ENCODE results near the gene TRAPPC13.

The TRAPPC13 gene

DNA sequence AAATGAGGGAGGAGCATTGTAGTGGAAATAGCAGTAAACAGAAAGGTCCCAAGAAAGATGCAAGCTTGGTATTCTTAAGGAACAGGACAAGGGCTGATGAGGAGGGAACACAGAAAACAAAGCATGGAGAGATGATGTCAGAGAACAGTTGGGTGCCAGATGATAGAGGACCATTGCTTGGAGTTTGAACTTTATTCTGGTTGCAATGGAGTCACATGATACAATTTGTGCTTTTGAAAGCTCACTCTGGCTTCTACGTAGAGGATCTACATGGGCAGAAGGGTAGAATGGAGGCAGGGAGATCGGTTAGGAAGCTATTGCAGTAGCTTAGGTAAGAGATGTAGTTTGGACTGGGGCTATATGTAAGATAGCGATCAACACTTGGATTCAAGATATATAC lies 57.3 kb downstream of the TRAPPC13 start:
- no peak for DNase-seq (ENCODE audit: low read depth)

DNA sequence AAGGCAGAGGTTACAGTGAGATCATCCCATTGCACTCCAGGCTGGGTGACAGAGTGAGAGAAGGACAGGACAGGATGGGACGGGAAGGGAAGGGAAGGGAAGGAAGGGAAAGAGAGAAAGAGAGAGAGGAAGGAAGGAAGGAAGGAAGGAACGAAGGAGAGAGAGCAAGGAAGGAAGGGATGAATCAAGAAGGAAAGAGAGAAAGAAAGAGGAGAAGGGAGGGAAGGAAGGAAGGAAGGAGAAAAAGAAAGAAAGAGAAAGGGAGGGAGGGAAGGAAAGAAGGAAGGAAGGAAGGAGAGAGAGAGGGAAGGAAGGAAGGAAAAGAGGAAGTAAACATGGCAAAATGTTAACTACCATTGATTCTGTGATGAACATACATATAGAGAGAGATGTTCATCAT lies 68.3 kb downstream of the TRAPPC13 start:
- DNase-seq (ENCODE audit: low read depth): no peak

DNA sequence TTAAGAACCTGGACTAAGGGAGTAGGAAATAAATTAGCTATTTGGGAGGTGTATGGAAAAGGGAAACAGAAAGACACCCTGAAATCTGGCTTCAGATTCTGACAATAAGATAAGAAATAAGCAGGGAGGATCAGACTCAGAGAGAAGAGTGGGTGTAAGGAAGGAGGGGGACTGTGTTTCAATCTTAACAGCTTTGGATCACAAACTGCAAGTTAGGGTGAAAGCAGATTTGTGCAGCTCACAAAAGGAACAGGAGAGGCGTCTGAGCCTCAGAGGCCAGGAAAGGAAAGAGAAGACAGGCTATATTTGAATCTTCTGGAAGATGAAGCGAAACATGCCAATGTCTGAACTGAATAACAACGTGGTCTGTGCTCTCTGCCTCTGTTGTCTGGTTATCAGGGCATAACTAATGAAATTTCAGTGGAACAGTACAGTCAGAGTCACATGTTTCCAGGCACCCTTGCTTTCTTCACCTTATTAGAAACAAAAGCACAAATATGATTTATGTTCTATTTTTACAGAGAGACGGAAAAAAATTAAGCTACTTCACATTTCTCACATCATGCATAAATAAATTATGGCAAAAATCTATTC lies 70.4 kb downstream of the TRAPPC13 start:
- no peak for DNase-seq (ENCODE audit: low read depth)

DNA sequence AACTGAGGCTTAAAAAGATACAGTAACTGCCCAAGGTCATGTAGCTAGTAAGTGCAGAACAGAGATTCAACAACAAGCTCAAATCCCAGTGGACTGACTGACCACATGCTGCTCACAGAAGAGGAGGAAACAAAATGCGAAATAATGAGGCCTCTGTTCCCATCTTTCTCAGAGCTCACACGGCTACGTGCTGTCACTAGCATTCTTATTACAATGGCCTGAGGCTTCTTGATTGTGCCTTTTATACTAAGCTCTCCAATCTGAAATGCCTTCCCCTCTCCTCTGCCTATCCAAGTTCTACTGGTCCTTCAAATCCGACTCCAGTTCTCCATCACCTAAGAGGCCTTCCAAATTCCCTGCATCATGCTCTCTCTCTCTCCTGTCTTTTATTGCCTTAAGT lies 71.1 kb downstream of the TRAPPC13 start:
- no peak for DNase-seq (ENCODE audit: low read depth)

DNA sequence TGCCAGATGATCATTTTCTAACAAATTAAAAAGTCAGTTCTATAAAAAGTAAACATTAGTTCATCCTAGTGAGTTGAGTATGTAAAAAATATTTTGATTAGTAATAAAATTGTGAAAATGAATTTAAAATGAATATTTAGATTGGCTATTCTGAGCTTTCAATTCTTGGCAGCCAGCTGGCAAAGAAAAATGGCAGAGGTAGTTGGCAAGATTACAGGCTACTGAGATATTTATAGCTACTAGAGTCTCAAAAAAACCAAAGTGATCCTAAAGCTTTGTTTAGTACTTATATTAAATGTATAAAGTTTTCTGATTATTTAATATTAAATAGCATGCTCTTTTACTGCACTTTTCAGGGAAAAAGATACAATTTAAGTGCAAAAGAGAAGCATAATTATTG lies 72.1 kb downstream of the TRAPPC13 start:
- DNase-seq (ENCODE audit: low read depth): no peak

DNA sequence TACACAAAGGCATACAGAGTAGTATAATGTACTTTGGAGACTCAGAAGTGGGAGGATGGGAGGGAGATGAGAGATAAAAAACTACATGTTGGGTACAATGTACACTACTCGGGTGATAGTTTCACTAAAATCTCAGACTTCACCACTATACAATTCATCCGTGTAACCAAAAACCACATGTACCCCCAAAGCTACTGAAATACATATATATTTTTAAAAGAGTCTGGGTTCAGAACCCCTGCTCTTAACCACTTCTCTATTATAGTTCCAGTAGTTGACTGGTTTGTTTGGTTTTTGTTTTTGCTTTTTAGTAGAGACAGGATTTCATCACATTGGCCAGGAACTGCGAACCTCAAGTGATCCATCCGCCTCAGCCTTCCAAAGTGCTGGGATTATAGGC lies 74.5 kb downstream of the TRAPPC13 start:
- DNase-seq (ENCODE audit: low read depth): no peak

DNA sequence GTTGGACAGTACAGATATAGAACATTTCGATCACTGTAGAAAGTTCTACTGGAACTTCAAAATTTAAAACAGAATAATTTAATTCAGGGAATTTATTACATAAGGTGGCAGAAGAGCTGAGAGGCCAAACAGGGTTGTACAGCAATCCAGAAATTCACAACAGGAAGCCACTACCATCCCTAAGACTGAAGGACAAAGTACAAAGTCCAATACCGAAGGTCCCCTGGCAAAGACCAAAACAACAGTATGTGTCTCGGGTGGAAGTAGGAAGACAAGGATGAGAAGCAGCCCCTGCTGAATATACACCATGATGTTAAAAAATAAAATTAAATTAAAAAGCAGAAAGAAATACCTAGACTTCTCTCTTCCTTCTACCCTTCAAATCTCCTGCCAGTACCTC lies 77.2 kb downstream of the TRAPPC13 start:
- DNase-seq (ENCODE audit: low read depth): no peak

DNA sequence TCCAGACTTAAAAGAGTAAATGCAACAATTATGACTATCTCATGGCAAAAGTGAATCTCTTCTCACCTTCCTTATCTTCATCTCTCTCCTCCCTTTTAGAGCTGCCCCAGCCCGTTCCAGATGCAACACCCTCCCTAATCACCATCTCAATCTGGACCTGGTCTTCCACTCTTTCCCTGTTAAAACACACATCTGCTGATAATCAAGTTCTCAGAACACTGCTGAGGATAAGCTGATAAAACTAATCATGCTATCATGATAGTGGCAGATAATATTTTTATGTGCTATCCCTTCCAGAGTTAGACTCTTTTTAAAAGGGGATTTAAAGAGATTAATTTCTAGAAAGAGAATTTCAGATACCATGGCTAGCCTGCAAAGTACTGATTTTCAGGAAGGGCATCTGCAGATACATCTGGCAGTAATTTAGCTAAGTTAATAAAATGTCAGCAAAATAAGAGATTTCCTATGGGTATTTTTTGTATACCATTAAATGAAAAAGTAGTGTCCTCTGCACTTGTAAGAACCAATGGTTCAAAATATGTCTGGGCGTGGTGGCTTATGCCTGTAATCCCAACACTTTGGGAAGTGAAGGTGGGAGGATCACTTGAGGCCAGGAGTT lies 79.9 kb downstream of the TRAPPC13 start:
- no peak for DNase-seq (ENCODE audit: low read depth)

DNA sequence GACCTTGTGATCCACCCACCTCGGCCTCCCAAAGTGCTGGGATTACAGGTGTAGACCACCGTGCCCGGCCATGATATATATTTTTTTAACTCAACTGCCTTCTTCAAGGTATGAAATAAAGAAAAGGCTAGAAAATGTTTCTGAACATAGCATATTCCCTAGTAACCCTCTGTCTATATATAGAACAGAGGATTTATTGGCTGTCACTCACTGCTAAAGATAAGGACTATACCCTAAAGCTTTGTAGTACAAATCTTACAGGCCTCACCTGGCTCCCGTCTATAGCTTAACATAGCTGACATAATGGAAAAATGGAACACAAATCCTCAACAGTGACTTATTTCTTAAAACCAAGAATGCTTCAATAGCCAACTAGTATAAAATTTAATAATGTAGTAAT lies 82.8 kb downstream of the TRAPPC13 start:
- DNase-seq (ENCODE audit: low read depth): no peak

DNA sequence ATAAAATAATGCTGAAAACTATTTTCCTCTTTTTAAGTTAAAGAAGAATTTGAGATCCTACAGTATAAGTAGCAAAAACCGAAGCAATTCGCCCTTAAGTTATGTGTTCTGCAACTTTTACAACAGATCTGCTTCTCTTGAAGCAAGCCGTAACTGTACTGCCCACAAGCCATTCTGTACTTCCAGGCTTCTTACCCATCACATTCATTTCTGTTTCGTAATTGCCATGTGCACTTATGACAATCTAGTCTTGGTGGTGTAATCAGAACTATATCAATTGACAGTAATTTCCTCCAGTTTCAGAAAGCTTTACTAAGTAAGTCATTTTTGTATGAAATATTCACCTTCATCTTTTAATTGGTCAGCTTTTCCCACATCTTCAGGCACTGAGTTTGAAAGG lies 83.3 kb downstream of the TRAPPC13 start:
- no peak for DNase-seq (ENCODE audit: low read depth)
